Liver (tissue), 9 donors: ENCODE data around the gene MMP2. TPM values are rescaled to one million over a fixed set of nuclear protein-coding genes. Genes with fewer than 3 reads are reported as not detected.

ENCODE experiments used
- DNase-seq: peaks from one replicate; pipeline ENCODE4 v3.0.0-alpha.2; 2017; ENCODE audit warnings: low spot score
- H3K27ac ChIP-seq, 2 donors: one replicate each; pipeline ENCODE4 v1.7.0; 2013; ENCODE audit warnings: inconsistent platforms in 2 of 2, low read length in 2 of 2, control low read depth in 1 of 2, low read depth in 1 of 2, mild to moderate bottlenecking in 1 of 2
- H3K27me3 ChIP-seq, 4 donors: one replicate each; pipeline versions ENCODE4 v1.6.1 to v1.7.0; 2013; ENCODE audit warnings: low read length in 3 of 4, inconsistent platforms in 1 of 4, mild to moderate bottlenecking in 1 of 4, moderate library complexity in 1 of 4; ENCODE audit not compliant: control insufficient read depth in 4 of 4, insufficient read depth in 4 of 4
- H3K36me3 ChIP-seq, 4 donors: one replicate each; pipeline versions ENCODE4 v1.6.1 to v1.7.0; 2013; ENCODE audit warnings: low read length in 3 of 4, mild to moderate bottlenecking in 3 of 4, low read depth in 1 of 4, moderate library complexity in 1 of 4; ENCODE audit not compliant: control insufficient read depth in 4 of 4, insufficient read depth in 3 of 4
- H3K4me1 ChIP-seq, 4 donors: one replicate each; pipeline versions ENCODE4 v1.6.1 to v1.7.0; 2013; ENCODE audit warnings: low read length in 3 of 4, mild to moderate bottlenecking in 3 of 4, moderate library complexity in 1 of 4; ENCODE audit not compliant: control insufficient read depth in 4 of 4, insufficient read depth in 4 of 4
- H3K4me3 ChIP-seq, 3 donors: one replicate each; pipeline versions ENCODE4 v1.6.1 to v1.7.0; 2013; ENCODE audit warnings: low read length in 3 of 3, control low read depth in 1 of 3, low read depth in 1 of 3, mild to moderate bottlenecking in 1 of 3
- H3K9ac ChIP-seq, 2 donors: one replicate each; pipeline ENCODE4 v1.7.0; 2013; ENCODE audit warnings: low read length in 2 of 2, mild to moderate bottlenecking in 2 of 2, moderate library complexity in 2 of 2, control low read depth in 1 of 2, low read depth in 1 of 2
- H3K9me3 ChIP-seq, 4 donors: one replicate each; pipeline versions ENCODE4 v1.6.1 to v1.7.0; 2013; ENCODE audit warnings: low read length in 3 of 4; ENCODE audit not compliant: control insufficient read depth in 4 of 4
- ATF3 ChIP-seq: IDR thresholded peaks from 2 replicates; pipeline ENCODE4 v1.6.1; 2016; ENCODE audit warnings: antibody characterized with exemption
- EGR1 ChIP-seq, 2 donors: IDR thresholded peaks; 2 replicates each; pipeline ENCODE4 v1.6.1; 2016 to 2018; ENCODE audit warnings: antibody characterized with exemption in 2 of 2, low read depth in 2 of 2
- FOXA1 ChIP-seq: IDR thresholded peaks from 2 replicates; pipeline ENCODE4 v1.6.1; 2016; ENCODE audit warnings: antibody characterized with exemption
- FOXA2 ChIP-seq: IDR thresholded peaks from 2 replicates; pipeline ENCODE4 v1.6.1; 2016; ENCODE audit warnings: antibody characterized with exemption
- GABPA ChIP-seq, 2 donors: IDR thresholded peaks in 1 of 2; conservative IDR thresholded peaks in 1 of 2; 2 replicates each; pipeline ENCODE4 v1.6.1; 2016; ENCODE audit warnings: antibody characterized with exemption in 2 of 2, mild to moderate bottlenecking in 1 of 2, moderate library complexity in 1 of 2
- HNF4G ChIP-seq: IDR thresholded peaks from 2 replicates; pipeline ENCODE4 v1.6.1; 2016; ENCODE audit warnings: antibody characterized with exemption
- JUND ChIP-seq, 2 donors: IDR thresholded peaks; 2 replicates each; pipeline ENCODE4 v1.6.1; 2016; ENCODE audit warnings: antibody characterized with exemption in 2 of 2
- MAX ChIP-seq: IDR thresholded peaks from 2 replicates; pipeline ENCODE4 v1.6.1; 2016; ENCODE audit warnings: antibody characterized with exemption
- NR2F2 ChIP-seq: IDR thresholded peaks from 2 replicates; pipeline ENCODE4 v1.6.1; 2016; ENCODE audit warnings: antibody characterized with exemption
- RAD21 ChIP-seq, 2 donors: IDR thresholded peaks; 2 replicates each; pipeline ENCODE4 v1.6.1; 2016; ENCODE audit warnings: antibody characterized with exemption in 2 of 2, mild to moderate bottlenecking in 2 of 2
- RXRA ChIP-seq, 2 donors: IDR thresholded peaks; 2 replicates each; pipeline ENCODE4 v1.6.1; 2017 to 2018; ENCODE audit warnings: antibody characterized with exemption in 2 of 2, mild to moderate bottlenecking in 1 of 2
- SP1 ChIP-seq: IDR thresholded peaks from 2 replicates; pipeline ENCODE4 v1.6.1; 2018; ENCODE audit warnings: antibody characterized with exemption, mild to moderate bottlenecking
- TAF1 ChIP-seq: conservative IDR thresholded peaks from 2 replicates; pipeline ENCODE4 v1.6.1; 2016; ENCODE audit warnings: antibody characterized with exemption, mild to moderate bottlenecking
- YY1 ChIP-seq: IDR thresholded peaks from 2 replicates; pipeline ENCODE4 v1.6.1; 2016; ENCODE audit warnings: antibody characterized with exemption, mild to moderate bottlenecking
- ZBTB33 ChIP-seq: IDR thresholded peaks from 2 replicates; pipeline ENCODE4 v1.6.1; 2016; ENCODE audit warnings: antibody characterized with exemption
- WGBS: extraction: QIAGEN DNeasy Blood & Tissue Kit; methylation state at CpG from one replicate; pipeline ENCODE4 v1.1.7; 2013; 5-methylcytosine and 5-hydroxymethylcytosine counted together
- polyA plus RNA-seq, 2 donors: library from polyadenylated mRNA; stranded (reverse) in 1 of 2; unstranded in 1 of 2; fragments of 200-250 nt in 1 of 2; fragments of >200 nt in 1 of 2; fragmentation: Nextera tagmentation in 1 of 2; extraction: Ambion mirVana in 1 of 2; gene quantifications; one replicate each; pipeline versions ENCODE4 v1.2.1 to v1.2.3, GENCODE V29; 2013 to 2015
- total RNA-seq, 2 donors: library from RNA; depleted of rRNA; stranded (reverse); fragments of >200 nt; gene quantifications; one replicate each; pipeline ENCODE4 v1.2.3, GENCODE V29; 2014
- TF ChIP-seq, protein P1 (sequence below): IDR thresholded peaks from 2 replicates; pipeline ENCODE4 v1.6.1; 2016; ENCODE audit warnings: antibody characterized with exemption, mild to moderate bottlenecking
- donor health status: healthy.
- donor health status: healthy.
- donor health status: healthy.
- donor health status: healthy.
- donor health status: healthy.

MMP2 gene
- total and polyA plus RNA-seq, 4 donors = 2.8 to 6.3 (median 5.3) TPM

- Histone ChIP-seq H3K4me1 (no peaks in the 10 kb centered on the region), H3K9ac (no peak overlapping the region), H3K36me3 (no peaks in the 10 kb centered on the region), H3K4me3 (no peak overlapping the region), H3K9me3 (no peaks in the 10 kb centered on the region), H3K27me3 (no peaks in the 10 kb centered on the region), H3K27ac (no peak overlapping the region)
- WGBS = 66% methylated on average over 4 of the region's 4 CpGs
- no peak for DNase-seq
- TF ChIP-seq NR2F2 = no peak
These were observed 7.4 kb upstream of the MMP2 start for GRCh38 chr16:55471448-55472097.

GRCh38 chr16:55473587-55473986 is 5.4 kb upstream of the MMP2 start:
- Histone ChIP-seq H3K27ac (no peak overlapping the region), H3K9ac (no peak overlapping the region), H3K4me3 (no peak overlapping the region), H3K36me3 (no peaks in the 10 kb centered on the region), H3K4me1 (no peaks in the 10 kb centered on the region), H3K9me3 (no peaks in the 10 kb centered on the region), H3K27me3 (peaks cover 0 to 5% (median under 1%) of the 10 kb centered on the region in 4 donors)
- TF ChIP-seq YY1 (no peak), ATF3 (no peak), MAX (no peak), FOXA2 (no peak), GABPA (IDR thresholded peaks at IDR 0.05 in 1 of 2, conservative IDR thresholded peaks at IDR 0.05 in 1 of 2) (no peak), RAD21 (IDR thresholded peaks at IDR 0.05) (no peak), HNF4G (no peak), NR2F2 (no peak), JUND (IDR thresholded peaks at IDR 0.05) (no peak), ZBTB33 (no peak), RXRA (IDR thresholded peaks at IDR 0.05) (no peak), TAF1 (no peak), SP1 (no peak), EGR1 (IDR thresholded peaks at IDR 0.05; ENCODE audit: low read depth in 2 of 2) (no peak), FOXA1 (no peak)
- TF ChIP-seq, protein P1, sequence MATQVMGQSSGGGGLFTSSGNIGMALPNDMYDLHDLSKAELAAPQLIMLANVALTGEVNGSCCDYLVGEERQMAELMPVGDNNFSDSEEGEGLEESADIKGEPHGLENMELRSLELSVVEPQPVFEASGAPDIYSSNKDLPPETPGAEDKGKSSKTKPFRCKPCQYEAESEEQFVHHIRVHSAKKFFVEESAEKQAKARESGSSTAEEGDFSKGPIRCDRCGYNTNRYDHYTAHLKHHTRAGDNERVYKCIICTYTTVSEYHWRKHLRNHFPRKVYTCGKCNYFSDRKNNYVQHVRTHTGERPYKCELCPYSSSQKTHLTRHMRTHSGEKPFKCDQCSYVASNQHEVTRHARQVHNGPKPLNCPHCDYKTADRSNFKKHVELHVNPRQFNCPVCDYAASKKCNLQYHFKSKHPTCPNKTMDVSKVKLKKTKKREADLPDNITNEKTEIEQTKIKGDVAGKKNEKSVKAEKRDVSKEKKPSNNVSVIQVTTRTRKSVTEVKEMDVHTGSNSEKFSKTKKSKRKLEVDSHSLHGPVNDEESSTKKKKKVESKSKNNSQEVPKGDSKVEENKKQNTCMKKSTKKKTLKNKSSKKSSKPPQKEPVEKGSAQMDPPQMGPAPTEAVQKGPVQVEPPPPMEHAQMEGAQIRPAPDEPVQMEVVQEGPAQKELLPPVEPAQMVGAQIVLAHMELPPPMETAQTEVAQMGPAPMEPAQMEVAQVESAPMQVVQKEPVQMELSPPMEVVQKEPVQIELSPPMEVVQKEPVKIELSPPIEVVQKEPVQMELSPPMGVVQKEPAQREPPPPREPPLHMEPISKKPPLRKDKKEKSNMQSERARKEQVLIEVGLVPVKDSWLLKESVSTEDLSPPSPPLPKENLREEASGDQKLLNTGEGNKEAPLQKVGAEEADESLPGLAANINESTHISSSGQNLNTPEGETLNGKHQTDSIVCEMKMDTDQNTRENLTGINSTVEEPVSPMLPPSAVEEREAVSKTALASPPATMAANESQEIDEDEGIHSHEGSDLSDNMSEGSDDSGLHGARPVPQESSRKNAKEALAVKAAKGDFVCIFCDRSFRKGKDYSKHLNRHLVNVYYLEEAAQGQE = no peak
- WGBS = 95% methylated on average over 2 of the region's 2 CpGs
- DNase-seq = no peak
